IMR-90 (cell line): ENCODE measurements around the gene GLCE.

ENCODE experiments used
- BHLHE40 ChIP-seq: fragments of 150-350 bp; IDR thresholded peaks from 2 replicates; pipeline ENCODE4 v1.6.1; 2016; ENCODE audit warnings: mild to moderate bottlenecking, low read depth, low read length
- CEBPB ChIP-seq: IDR thresholded peaks from 2 replicates; pipeline ENCODE4 v1.6.1; 2012; ENCODE audit warnings: low read depth, low read length, improper control_type of control experiment
- MXI1 ChIP-seq: IDR thresholded peaks from 2 replicates; pipeline ENCODE4 v1.6.1; 2012; ENCODE audit warnings: low read depth, mild to moderate bottlenecking, low read length, moderate library complexity, borderline replicate concordance
- NFE2L2 ChIP-seq: fragments of 150-350 bp; IDR thresholded peaks from 2 replicates; pipeline ENCODE4 v1.6.1; 2016; ENCODE audit warnings: low read depth, mild to moderate bottlenecking, low read length
- POLR2A ChIP-seq: IDR thresholded peaks from 2 replicates; pipeline ENCODE4 v1.6.1; 2012; ENCODE audit warnings: mild to moderate bottlenecking, low read depth, low read length
- RAD21 ChIP-seq: IDR thresholded peaks from 2 replicates; pipeline ENCODE4 v1.6.1; 2012; ENCODE audit warnings: low read length, improper control_type of control experiment
- RCOR1 ChIP-seq: IDR thresholded peaks from 2 replicates; pipeline ENCODE4 v1.6.1; 2012; ENCODE audit warnings: mild to moderate bottlenecking, low read length, improper control_type of control experiment; ENCODE audit not compliant: insufficient replicate concordance
- SMC3 ChIP-seq: fragments of 150-350 bp; IDR thresholded peaks from 2 replicates; pipeline ENCODE4 v1.6.1; 2016; ENCODE audit warnings: low read depth, mild to moderate bottlenecking, antibody characterized with exemption, low read length, moderate library complexity
- USF2 ChIP-seq: fragments of 150-350 bp; IDR thresholded peaks from 2 replicates; pipeline ENCODE4 v1.6.1; 2017; ENCODE audit warnings: mild to moderate bottlenecking, antibody characterized with exemption, low read length, low read depth
- TF ChIP-seq, protein P1 (sequence below): conservative IDR thresholded peaks from 2 replicates; pipeline ENCODE4 v1.5.1; 2012; ENCODE audit warnings: mild to moderate bottlenecking, low read depth, low read length, improper control_type of control experiment

GRCh38 chr15:69236505-69236904, 76.1 kb downstream of the GLCE start:
- TF ChIP-seq, protein P1, sequence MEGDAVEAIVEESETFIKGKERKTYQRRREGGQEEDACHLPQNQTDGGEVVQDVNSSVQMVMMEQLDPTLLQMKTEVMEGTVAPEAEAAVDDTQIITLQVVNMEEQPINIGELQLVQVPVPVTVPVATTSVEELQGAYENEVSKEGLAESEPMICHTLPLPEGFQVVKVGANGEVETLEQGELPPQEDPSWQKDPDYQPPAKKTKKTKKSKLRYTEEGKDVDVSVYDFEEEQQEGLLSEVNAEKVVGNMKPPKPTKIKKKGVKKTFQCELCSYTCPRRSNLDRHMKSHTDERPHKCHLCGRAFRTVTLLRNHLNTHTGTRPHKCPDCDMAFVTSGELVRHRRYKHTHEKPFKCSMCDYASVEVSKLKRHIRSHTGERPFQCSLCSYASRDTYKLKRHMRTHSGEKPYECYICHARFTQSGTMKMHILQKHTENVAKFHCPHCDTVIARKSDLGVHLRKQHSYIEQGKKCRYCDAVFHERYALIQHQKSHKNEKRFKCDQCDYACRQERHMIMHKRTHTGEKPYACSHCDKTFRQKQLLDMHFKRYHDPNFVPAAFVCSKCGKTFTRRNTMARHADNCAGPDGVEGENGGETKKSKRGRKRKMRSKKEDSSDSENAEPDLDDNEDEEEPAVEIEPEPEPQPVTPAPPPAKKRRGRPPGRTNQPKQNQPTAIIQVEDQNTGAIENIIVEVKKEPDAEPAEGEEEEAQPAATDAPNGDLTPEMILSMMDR: no peak
- TF ChIP-seq RCOR1 (no peak), CEBPB (no peak), BHLHE40 (no peak), POLR2A (no peak), MXI1 (no peak), RAD21 (no peak), USF2 (no peak), SMC3 (no peak), NFE2L2 (no peak)
